Measurements from ENCODE around the gene CCDC192.

DNA sequence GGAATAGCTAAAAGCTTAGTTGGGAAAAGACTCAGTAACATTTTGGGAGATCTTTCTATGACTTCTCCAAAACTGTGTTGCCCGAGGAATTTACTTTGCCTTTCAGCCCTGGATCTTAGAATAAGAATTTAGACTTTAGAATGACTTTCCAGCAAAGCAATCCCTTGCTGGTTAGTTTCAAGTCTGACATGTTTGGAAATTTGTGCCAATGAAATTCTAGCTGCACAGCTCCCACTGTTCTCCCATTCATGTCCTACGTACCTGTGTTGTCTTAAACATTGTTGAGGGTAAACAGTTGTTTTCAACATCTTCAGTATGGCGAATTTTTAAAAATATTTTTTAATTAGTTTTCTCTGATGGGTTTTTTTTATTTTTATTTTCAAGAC lies 111.4 kb downstream of the CCDC192 start:
- TF ChIP-seq POLR2A (IDR thresholded peaks at IDR 0.05; ENCODE audit: extremely low read depth, insufficient read length): no peak
- TF ChIP-seq, protein P1, sequence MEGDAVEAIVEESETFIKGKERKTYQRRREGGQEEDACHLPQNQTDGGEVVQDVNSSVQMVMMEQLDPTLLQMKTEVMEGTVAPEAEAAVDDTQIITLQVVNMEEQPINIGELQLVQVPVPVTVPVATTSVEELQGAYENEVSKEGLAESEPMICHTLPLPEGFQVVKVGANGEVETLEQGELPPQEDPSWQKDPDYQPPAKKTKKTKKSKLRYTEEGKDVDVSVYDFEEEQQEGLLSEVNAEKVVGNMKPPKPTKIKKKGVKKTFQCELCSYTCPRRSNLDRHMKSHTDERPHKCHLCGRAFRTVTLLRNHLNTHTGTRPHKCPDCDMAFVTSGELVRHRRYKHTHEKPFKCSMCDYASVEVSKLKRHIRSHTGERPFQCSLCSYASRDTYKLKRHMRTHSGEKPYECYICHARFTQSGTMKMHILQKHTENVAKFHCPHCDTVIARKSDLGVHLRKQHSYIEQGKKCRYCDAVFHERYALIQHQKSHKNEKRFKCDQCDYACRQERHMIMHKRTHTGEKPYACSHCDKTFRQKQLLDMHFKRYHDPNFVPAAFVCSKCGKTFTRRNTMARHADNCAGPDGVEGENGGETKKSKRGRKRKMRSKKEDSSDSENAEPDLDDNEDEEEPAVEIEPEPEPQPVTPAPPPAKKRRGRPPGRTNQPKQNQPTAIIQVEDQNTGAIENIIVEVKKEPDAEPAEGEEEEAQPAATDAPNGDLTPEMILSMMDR (IDR thresholded peaks at IDR 0.05; ENCODE audit: low read depth, low read length): no peak
- no peak for TF ChIP-seq MYC (IDR thresholded peaks at IDR 0.05; ENCODE audit: low read depth, low read length)
- TF ChIP-seq, protein P2, sequence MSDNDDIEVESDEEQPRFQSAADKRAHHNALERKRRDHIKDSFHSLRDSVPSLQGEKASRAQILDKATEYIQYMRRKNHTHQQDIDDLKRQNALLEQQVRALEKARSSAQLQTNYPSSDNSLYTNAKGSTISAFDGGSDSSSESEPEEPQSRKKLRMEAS (IDR thresholded peaks at IDR 0.05; ENCODE audit: low read depth, low read length): no peak
